ENCODE results near the gene RNASEH1.

DNA sequence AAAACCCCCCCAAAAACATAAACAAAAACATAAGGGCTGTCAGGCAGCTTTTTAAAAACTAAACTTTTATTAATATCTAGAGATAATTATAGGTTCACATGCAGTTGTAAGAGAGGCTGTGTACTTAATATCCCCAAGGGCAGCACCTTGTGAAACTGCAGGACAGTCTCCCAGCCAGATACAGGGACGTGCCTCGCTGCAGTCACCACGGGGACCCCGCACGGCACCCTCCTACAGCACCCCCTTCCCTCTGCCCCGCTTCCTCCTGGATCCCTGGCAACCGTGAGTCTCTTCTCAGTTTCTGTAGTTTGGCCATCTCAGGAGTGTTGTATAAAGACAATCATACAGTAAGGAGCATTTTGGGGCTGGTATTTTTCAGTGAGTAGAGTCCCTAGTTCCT is 30.0 kb upstream of the RNASEH1 start:
- TF ChIP-seq, protein P1, sequence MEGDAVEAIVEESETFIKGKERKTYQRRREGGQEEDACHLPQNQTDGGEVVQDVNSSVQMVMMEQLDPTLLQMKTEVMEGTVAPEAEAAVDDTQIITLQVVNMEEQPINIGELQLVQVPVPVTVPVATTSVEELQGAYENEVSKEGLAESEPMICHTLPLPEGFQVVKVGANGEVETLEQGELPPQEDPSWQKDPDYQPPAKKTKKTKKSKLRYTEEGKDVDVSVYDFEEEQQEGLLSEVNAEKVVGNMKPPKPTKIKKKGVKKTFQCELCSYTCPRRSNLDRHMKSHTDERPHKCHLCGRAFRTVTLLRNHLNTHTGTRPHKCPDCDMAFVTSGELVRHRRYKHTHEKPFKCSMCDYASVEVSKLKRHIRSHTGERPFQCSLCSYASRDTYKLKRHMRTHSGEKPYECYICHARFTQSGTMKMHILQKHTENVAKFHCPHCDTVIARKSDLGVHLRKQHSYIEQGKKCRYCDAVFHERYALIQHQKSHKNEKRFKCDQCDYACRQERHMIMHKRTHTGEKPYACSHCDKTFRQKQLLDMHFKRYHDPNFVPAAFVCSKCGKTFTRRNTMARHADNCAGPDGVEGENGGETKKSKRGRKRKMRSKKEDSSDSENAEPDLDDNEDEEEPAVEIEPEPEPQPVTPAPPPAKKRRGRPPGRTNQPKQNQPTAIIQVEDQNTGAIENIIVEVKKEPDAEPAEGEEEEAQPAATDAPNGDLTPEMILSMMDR (IDR thresholded peaks at IDR 0.05; ENCODE audit: low read depth, low read length, missing input control): no peak
- TF ChIP-seq, protein P2, sequence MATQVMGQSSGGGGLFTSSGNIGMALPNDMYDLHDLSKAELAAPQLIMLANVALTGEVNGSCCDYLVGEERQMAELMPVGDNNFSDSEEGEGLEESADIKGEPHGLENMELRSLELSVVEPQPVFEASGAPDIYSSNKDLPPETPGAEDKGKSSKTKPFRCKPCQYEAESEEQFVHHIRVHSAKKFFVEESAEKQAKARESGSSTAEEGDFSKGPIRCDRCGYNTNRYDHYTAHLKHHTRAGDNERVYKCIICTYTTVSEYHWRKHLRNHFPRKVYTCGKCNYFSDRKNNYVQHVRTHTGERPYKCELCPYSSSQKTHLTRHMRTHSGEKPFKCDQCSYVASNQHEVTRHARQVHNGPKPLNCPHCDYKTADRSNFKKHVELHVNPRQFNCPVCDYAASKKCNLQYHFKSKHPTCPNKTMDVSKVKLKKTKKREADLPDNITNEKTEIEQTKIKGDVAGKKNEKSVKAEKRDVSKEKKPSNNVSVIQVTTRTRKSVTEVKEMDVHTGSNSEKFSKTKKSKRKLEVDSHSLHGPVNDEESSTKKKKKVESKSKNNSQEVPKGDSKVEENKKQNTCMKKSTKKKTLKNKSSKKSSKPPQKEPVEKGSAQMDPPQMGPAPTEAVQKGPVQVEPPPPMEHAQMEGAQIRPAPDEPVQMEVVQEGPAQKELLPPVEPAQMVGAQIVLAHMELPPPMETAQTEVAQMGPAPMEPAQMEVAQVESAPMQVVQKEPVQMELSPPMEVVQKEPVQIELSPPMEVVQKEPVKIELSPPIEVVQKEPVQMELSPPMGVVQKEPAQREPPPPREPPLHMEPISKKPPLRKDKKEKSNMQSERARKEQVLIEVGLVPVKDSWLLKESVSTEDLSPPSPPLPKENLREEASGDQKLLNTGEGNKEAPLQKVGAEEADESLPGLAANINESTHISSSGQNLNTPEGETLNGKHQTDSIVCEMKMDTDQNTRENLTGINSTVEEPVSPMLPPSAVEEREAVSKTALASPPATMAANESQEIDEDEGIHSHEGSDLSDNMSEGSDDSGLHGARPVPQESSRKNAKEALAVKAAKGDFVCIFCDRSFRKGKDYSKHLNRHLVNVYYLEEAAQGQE (IDR thresholded peaks at IDR 0.05): no peak
- TF ChIP-seq GABPA (IDR thresholded peaks at IDR 0.05 in 1 of 2, conservative IDR thresholded peaks at IDR 0.05 in 1 of 2) (no peak), TAF1 (conservative IDR thresholded peaks at IDR 0.05) (no peak), EGR1 (IDR thresholded peaks at IDR 0.05; ENCODE audit: low read depth in 2 of 2) (no peak), RAD21 (IDR thresholded peaks at IDR 0.05) (no peak)
